Neural progenitor cell (in vitro differentiated cells): ENCODE results near the gene SLC4A8.

Source experiments
- CTCF ChIP-seq: fragments of 200-600 bp; sonication (generic); IDR thresholded peaks from 2 replicates; pipeline ENCODE4 v1.5.1; 2017; ENCODE audit warnings: antibody characterized with exemption, mild to moderate bottlenecking
- EZH2 ChIP-seq: fragments of 200-600 bp; sonication (generic); IDR thresholded peaks from 2 replicates; pipeline ENCODE4 v1.6.1; 2017; ENCODE audit warnings: antibody characterized with exemption, mild to moderate bottlenecking, moderate library complexity
- EZH2phosphoT487 ChIP-seq: fragments of 200-600 bp; sonication (generic); IDR thresholded peaks from 2 replicates; pipeline ENCODE4 v1.6.1; 2017; ENCODE audit warnings: antibody characterized with exemption

GRCh38 chr12:51493281-51493680 is 68.7 kb downstream of the SLC4A8 start:
- no peak for TF ChIP-seq CTCF
- no peak for TF ChIP-seq EZH2phosphoT487
- no peak for TF ChIP-seq EZH2
